ENCODE data around the gene CGB7. TPM values are rescaled to one million over a fixed set of nuclear protein-coding genes. Genes with fewer than 3 reads are reported as not detected.

The CGB7 gene
- total RNA-seq, 1 donor from 2014 or later, result not detected

DNA sequence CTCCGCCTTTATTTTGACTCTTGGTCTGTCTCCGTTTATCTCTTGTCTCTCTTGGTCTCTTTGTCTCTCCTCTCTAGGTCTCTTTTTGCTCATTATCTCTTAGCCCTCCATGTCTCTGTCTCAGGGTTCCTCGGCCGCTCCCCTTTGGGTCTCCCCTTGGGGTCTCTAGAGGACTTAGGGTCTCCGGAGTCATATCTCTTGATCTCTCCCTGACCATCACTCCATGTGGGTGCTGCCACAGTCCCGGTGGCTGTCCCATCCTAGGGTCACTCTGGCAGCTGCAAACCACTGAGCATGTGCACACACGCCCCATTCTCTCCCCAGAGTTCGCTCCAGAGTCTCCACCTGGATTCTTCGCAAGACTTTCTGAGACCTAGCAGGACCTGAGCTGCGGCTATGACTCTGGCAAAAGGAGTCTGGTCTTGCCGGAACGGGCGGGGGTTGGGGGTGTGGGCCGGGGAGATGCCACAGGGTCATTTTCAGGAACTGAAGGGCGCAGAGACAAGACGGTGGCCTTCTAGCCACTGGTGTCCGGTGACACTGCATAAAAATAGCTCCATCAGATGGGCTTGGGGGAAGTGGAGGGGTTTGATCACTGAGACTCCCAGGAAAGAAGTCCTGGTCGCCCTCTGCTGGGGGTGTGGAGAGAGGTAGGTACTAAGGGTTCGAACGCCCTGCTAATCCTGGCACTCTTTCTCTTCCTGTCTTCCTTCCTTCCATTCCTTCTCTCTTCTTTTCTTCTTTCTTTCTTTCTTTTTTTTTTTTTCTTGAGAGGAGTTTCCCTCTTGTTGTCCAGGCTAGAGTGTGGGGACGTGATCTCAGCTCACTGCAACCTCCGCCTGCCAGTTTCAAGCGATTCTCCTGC lies 16.2 kb upstream of the CGB7 start:
- no peaks in the 10 kb centered on the region for H3K4me1 ChIP-seq
- Mint-ChIP-seq H3K4me3 (peak overlapping the region; percentile 14), H3K9me3 (peaks cover 17% of the 10 kb centered on the region), H3K27ac (no peak overlapping the region), H3K4me1 (peaks cover 2% of the 10 kb centered on the region), H3K27me3 (ENCODE audit: insufficient read depth, low read depth) (peaks cover 63% of the 10 kb centered on the region), H3K36me3 (peaks cover 9% of the 10 kb centered on the region)
- H3K79me2 ChIP-seq (ENCODE audit: low read depth), result no peaks in the 10 kb centered on the region
- TF ChIP-seq EZH2phosphoT487 (IDR thresholded peaks at IDR 0.05) (peak; percentile 21), EZH2 (IDR thresholded peaks at IDR 0.05) (no peak)
- TF ChIP-seq, protein P1, sequence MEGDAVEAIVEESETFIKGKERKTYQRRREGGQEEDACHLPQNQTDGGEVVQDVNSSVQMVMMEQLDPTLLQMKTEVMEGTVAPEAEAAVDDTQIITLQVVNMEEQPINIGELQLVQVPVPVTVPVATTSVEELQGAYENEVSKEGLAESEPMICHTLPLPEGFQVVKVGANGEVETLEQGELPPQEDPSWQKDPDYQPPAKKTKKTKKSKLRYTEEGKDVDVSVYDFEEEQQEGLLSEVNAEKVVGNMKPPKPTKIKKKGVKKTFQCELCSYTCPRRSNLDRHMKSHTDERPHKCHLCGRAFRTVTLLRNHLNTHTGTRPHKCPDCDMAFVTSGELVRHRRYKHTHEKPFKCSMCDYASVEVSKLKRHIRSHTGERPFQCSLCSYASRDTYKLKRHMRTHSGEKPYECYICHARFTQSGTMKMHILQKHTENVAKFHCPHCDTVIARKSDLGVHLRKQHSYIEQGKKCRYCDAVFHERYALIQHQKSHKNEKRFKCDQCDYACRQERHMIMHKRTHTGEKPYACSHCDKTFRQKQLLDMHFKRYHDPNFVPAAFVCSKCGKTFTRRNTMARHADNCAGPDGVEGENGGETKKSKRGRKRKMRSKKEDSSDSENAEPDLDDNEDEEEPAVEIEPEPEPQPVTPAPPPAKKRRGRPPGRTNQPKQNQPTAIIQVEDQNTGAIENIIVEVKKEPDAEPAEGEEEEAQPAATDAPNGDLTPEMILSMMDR (IDR thresholded peaks at IDR 0.05), result peak; percentile 42
- H3K9ac ChIP-seq, result no peak overlapping the region
- H3K27me3 ChIP-seq, result peaks cover 64% of the 10 kb centered on the region
- H4K20me1 ChIP-seq (ENCODE audit: low read depth), result peaks cover 14% of the 10 kb centered on the region
- no peak overlapping the region for H3K4me3 ChIP-seq
- H3F3A ChIP-seq (ENCODE audit: low read depth), result peaks cover 16% of the 10 kb centered on the region
- H2AFZ ChIP-seq (replicated peaks), result no peak overlapping the region
- no peak overlapping the region for H3K4me2 ChIP-seq
- H3K9me3 ChIP-seq (ENCODE audit: low read depth), result no peaks in the 10 kb centered on the region
- DNase-seq (ENCODE audit: low spot score), result peak; percentile 60
- H3K36me3 ChIP-seq, result no peaks in the 10 kb centered on the region
- H3K27ac ChIP-seq, result no peak overlapping the region

DNA sequence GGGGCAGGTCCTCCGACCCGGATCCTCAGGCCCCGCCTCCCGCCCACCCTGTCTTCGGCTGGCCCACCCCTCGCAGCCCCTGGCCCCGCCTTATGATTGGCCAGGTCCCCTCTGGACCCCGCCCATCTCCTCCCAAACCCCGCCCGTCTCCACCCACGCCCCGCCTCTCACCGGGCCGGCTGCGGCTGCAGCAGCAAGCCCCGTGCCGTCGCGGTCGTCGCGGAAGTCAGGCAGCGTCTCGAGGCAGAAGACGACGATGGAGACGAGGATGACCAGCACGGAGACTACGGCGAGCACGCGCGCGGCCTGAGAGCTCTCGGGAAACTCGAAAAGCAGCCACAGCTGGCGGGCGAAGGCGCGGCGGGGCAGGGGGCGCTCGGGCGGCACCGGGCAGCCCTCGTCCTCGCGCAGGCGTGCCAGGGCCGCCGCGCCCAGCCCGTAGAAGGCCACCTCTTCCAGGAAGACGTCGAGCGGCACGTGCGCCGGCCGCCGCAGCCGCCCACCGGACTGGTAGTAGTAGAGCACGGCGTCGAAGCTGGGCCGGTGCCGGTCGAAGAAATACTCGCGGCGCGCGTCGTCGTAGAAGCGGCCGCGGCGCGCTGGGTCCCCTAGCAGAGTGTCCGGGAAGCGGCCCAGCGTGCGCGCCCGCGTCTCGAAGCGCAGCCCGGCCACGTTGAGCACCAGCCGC lies 14.5 kb upstream of the CGB7 start:
- peaks cover 68% of the 10 kb centered on the region for H3K27me3 Mint-ChIP-seq (ENCODE audit: insufficient read depth, low read depth)
- peak overlapping the region; percentile 72 for H2AFZ ChIP-seq (replicated peaks)
- no peak overlapping the region for H3K27ac ChIP-seq
- peaks cover 9% of the 10 kb centered on the region for H3K36me3 Mint-ChIP-seq
- TF ChIP-seq EZH2 (IDR thresholded peaks at IDR 0.05), result peak; percentile 73
- TF ChIP-seq EZH2phosphoT487 (IDR thresholded peaks at IDR 0.05), result no peak
- TF ChIP-seq, protein P1 (IDR thresholded peaks at IDR 0.05), result no peak
- peaks cover 7% of the 10 kb centered on the region for H3K4me1 Mint-ChIP-seq
- DNase-seq (ENCODE audit: low spot score), result peak; percentile 83
- H3K79me2 ChIP-seq (ENCODE audit: low read depth), result no peaks in the 10 kb centered on the region
- H3F3A ChIP-seq (ENCODE audit: low read depth), result peaks cover 16% of the 10 kb centered on the region
- H3K27me3 ChIP-seq, result peaks cover 81% of the 10 kb centered on the region
- no peaks in the 10 kb centered on the region for H3K9me3 ChIP-seq (ENCODE audit: low read depth)
- peaks cover 14% of the 10 kb centered on the region for H4K20me1 ChIP-seq (ENCODE audit: low read depth)
- peak overlapping the region; percentile 54 for H3K4me2 ChIP-seq
- H3K27ac Mint-ChIP-seq, result no peak overlapping the region
- H3K9me3 Mint-ChIP-seq, result peaks cover 17% of the 10 kb centered on the region
- H3K4me3 Mint-ChIP-seq, result peak overlapping the region; percentile 76
- peak overlapping the region; percentile 21 for H3K4me3 ChIP-seq
- no peak overlapping the region for H3K9ac ChIP-seq
- no peaks in the 10 kb centered on the region for H3K4me1 ChIP-seq
- H3K36me3 ChIP-seq, result no peaks in the 10 kb centered on the region

DNA sequence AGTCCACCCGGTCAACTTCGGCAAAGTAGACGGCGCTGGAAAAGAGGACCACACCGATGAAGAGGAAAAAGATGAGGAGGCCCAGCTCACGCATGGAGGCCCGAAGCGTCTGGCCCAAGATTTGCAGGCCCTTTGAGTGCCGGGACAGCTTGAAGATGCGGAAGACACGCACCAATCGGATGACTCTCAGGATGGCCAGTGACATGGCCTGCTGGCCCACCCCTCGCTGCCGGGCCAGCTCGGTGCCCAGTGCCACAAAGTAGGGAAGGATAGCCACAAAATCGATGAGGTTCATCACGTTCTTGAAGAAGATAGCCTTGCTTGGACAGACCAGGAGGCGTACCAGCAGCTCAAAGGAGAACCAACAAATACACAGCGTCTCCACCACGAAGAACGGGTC lies 12.9 kb upstream of the CGB7 start:
- Histone ChIP-seq H3K36me3 (no peaks in the 10 kb centered on the region), H3K9ac (no peak overlapping the region), H2AFZ (replicated peaks) (no peak overlapping the region), H3K27ac (no peak overlapping the region), H3K4me1 (peaks cover 8% of the 10 kb centered on the region), H3K27me3 (peaks cover 97% of the 10 kb centered on the region), H3K4me3 (no peak overlapping the region), H3K9me3 (ENCODE audit: low read depth) (no peaks in the 10 kb centered on the region), H3K79me2 (ENCODE audit: low read depth) (no peaks in the 10 kb centered on the region), H4K20me1 (ENCODE audit: low read depth) (peaks cover 14% of the 10 kb centered on the region), H3K4me2 (no peak overlapping the region), H3F3A (ENCODE audit: low read depth) (peaks cover 21% of the 10 kb centered on the region)
- Mint-ChIP-seq H3K27me3 (ENCODE audit: insufficient read depth, low read depth) (peaks cover 67% of the 10 kb centered on the region), H3K4me1 (peaks cover 21% of the 10 kb centered on the region), H3K36me3 (peaks cover 9% of the 10 kb centered on the region), H3K27ac (no peak overlapping the region), H3K4me3 (peak overlapping the region; percentile 11), H3K9me3 (peaks cover 17% of the 10 kb centered on the region)
- no peak for DNase-seq (ENCODE audit: low spot score)
- TF ChIP-seq, protein P1 (IDR thresholded peaks at IDR 0.05), result no peak
- TF ChIP-seq EZH2phosphoT487 (IDR thresholded peaks at IDR 0.05), result no peak
- no peak for TF ChIP-seq EZH2 (IDR thresholded peaks at IDR 0.05)

All from neural progenitor cell (in vitro differentiated cells).